Measurements from ENCODE around the gene ZP1. TPM values are rescaled to one million over a fixed set of nuclear protein-coding genes. Genes with fewer than 3 reads are reported as not detected.

The ZP1 gene
- total and polyA plus RNA-seq, 8 donors: 0.43 to 8.6 (median 2.4) TPM; not detected in 4

DNA sequence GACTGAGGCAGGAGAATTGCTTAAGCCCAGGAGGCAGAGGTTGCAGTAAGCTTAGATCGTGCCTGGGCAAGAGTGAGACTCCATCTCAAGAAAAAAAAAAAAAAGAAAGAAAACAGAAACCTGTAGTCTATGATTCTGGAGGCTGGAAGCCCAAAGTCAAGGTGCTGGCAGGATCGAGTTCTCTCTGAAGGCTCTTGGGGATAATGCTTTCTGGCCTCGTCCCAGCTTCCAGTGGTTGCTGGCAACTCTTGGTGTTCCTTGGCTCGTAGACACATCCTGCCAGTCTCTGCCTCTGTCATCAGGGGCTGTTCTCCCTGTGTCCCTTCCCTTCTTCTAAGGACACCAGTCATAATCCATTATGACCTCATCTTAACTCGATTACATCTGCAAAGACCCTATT, 42.2 kb upstream of the ZP1 start:
- H3K4me3 ChIP-seq: no peak overlapping the region
- H3K36me3 ChIP-seq: no peaks in the 10 kb centered on the region
- H3K27me3 ChIP-seq: no peaks in the 10 kb centered on the region
- H3K9me3 ChIP-seq: no peaks in the 10 kb centered on the region
- 78 to 88% (median 87%) methylated on average over 5 of the region's 5 CpGs for WGBS, 5 donors
- no peak overlapping the region for H3K27ac ChIP-seq
- intact Hi-C loops (cut with DNase I; ENCODE audit: low total_unique reads): no loop called here
- TF ChIP-seq, protein P1, sequence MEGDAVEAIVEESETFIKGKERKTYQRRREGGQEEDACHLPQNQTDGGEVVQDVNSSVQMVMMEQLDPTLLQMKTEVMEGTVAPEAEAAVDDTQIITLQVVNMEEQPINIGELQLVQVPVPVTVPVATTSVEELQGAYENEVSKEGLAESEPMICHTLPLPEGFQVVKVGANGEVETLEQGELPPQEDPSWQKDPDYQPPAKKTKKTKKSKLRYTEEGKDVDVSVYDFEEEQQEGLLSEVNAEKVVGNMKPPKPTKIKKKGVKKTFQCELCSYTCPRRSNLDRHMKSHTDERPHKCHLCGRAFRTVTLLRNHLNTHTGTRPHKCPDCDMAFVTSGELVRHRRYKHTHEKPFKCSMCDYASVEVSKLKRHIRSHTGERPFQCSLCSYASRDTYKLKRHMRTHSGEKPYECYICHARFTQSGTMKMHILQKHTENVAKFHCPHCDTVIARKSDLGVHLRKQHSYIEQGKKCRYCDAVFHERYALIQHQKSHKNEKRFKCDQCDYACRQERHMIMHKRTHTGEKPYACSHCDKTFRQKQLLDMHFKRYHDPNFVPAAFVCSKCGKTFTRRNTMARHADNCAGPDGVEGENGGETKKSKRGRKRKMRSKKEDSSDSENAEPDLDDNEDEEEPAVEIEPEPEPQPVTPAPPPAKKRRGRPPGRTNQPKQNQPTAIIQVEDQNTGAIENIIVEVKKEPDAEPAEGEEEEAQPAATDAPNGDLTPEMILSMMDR (IDR thresholded peaks at IDR 0.05): no peak
- no peak for TF ChIP-seq POLR2AphosphoS5 (IDR thresholded peaks at IDR 0.05)
- no peak for TF ChIP-seq EP300 (IDR thresholded peaks at IDR 0.05)
- no peak for TF ChIP-seq POLR2A (IDR thresholded peaks at IDR 0.05)
- no peak for DNase-seq
- H3K4me1 ChIP-seq: no peaks in the 10 kb centered on the region

DNA sequence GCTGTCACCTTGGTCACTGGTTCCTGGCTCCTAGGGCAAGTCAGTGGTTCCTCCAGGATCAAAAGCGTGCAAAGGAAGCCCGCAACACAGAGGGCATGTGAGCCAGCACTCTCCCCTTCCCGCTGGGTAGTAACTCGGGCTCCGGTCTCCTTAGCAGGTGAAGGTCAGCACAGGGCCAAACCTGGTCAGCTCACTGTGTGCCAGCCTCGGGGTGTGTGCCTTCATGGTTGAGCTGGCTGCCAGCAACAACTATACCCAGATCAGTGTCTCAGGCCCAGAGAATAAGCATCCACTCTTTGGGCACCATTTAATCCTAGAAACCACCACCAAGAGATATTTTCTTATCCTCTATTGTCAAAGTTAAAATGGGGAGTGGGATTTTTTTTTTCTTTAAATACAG, 41.6 kb upstream of the ZP1 start:
- H3K9me3 ChIP-seq: no peaks in the 10 kb centered on the region
- H3K36me3 ChIP-seq: no peaks in the 10 kb centered on the region
- no peaks in the 10 kb centered on the region for H3K27me3 ChIP-seq
- WGBS, 5 donors: 67 to 82% (median 76%) methylated on average over 3 to 6 of the region's 6 CpGs
- H3K4me3 ChIP-seq: no peak overlapping the region
- intact Hi-C loops (cut with DNase I; ENCODE audit: low total_unique reads): no loop called here
- peaks cover 0 to 2% (median 1%) of the 10 kb centered on the region in 4 donors for H3K4me1 ChIP-seq
- no peak overlapping the region for H3K27ac ChIP-seq
- no peak for DNase-seq
- TF ChIP-seq POLR2AphosphoS5 (IDR thresholded peaks at IDR 0.05) (no peak), EP300 (IDR thresholded peaks at IDR 0.05) (no peak), POLR2A (IDR thresholded peaks at IDR 0.05) (no peak)
- TF ChIP-seq, protein P1 (IDR thresholded peaks at IDR 0.05): no peak

DNA sequence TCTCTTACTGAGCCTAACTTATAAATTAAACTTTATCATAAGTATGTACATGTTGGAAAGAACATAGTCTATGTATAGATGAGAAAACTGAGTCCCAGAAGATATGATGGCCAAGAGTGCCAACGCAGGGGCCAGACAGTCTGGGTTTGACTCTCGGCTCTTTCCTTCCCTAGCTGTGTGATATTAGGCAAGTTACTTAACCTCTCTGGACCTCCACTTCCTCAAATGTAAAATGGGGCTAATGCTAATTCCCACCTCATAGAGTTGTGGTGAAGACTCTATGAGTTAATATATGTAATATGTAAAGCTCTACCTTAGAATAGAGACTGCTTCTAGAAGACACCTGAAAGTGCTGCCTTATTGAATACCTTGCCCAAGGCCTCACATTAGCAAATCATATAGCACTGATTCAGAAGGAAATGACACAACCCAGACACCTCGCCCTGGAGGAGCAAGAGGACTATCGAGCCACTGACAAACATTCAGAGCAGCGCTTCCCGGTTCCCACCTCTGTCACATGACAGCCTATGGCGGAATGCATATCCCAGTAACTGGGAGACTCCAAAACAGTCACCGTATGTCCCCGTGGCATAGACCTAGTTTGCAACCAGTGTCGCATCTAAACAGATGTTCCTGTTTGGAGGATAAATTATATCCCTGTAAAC, 36.7 kb upstream of the ZP1 start:
- H3K9me3 ChIP-seq: no peaks in the 10 kb centered on the region
- H3K27ac ChIP-seq: no peak overlapping the region
- no peaks in the 10 kb centered on the region for H3K36me3 ChIP-seq
- H3K4me1 ChIP-seq: peaks cover 7 to 10% (median 9%) of the 10 kb centered on the region in 4 donors
- intact Hi-C loops (cut with DNase I; ENCODE audit: low total_unique reads): loop anchor here (5.0 kb wide), 1 partner anchor 67 kb away; no protein-coding TSS in a partner anchor
- DNase-seq: no peak
- H3K4me3 ChIP-seq: no peak overlapping the region
- no peak for TF ChIP-seq POLR2A (IDR thresholded peaks at IDR 0.05)
- TF ChIP-seq EP300 (IDR thresholded peaks at IDR 0.05): no peak
- no peak for TF ChIP-seq POLR2AphosphoS5 (IDR thresholded peaks at IDR 0.05)
- TF ChIP-seq, protein P1 (IDR thresholded peaks at IDR 0.05): no peak
- no peaks in the 10 kb centered on the region for H3K27me3 ChIP-seq
- 33 to 48% (median 42%) methylated on average over 10 of the region's 10 CpGs for WGBS, 5 donors

DNA sequence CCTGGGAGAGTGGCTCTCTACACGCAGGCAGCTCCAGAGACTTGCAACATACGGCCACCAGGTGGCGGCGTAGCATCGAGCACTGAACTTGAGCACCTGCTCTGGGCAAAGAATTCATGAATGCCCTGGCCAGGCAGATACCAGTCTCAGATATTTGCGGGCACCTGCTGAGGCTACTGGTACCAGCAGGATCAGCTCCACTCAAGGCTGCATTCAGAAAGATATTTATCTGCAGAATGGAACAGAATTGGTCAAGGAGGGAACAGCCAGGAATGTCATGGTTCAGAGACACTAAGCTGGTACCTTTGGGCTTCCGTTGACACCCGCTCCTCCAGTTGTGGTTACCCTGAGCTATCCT, 36.2 kb upstream of the ZP1 start:
- intact Hi-C loops (cut with DNase I; ENCODE audit: low total_unique reads): loop anchor here (5.0 kb wide), 1 partner anchor 66 kb away; no protein-coding TSS in a partner anchor
- H3K27ac ChIP-seq: peak overlapping the region in 1 of 5 donors; percentile 43
- H3K36me3 ChIP-seq: no peaks in the 10 kb centered on the region
- no peaks in the 10 kb centered on the region for H3K9me3 ChIP-seq
- no peaks in the 10 kb centered on the region for H3K27me3 ChIP-seq
- WGBS, 5 donors: 15 to 20% (median 17%) methylated on average over 8 of the region's 8 CpGs
- peaks cover 7 to 10% (median 9%) of the 10 kb centered on the region in 4 donors for H3K4me1 ChIP-seq
- TF ChIP-seq, protein P1 (IDR thresholded peaks at IDR 0.05): peak in 5 of 7 experiments; percentile 90 to 96 (median 92)
- peak in 1 of 3 donors; percentile 76 for TF ChIP-seq POLR2AphosphoS5 (IDR thresholded peaks at IDR 0.05)
- no peak for TF ChIP-seq EP300 (IDR thresholded peaks at IDR 0.05)
- TF ChIP-seq POLR2A (IDR thresholded peaks at IDR 0.05): no peak
- DNase-seq: peak; percentile 91 to 93
- no peak overlapping the region for H3K4me3 ChIP-seq

All from stomach (tissue), 9 donors.